ENCODE results near the gene MKS1.

GRCh38 chr17:58191241-58191896, 27.7 kb downstream of the MKS1 start:
- no peak for TF ChIP-seq POLR2A (IDR thresholded peaks at IDR 0.05)
- no peak for TF ChIP-seq CTCF (IDR thresholded peaks at IDR 0.05 in 4 of 5, conservative IDR thresholded peaks at IDR 0.05 in 1 of 5)

All from gastrocnemius medialis (tissue), 4 donors.